Measurements from ENCODE around the gene IL15RA.
"Not testable (repeated sequence)": the region's sequence is repeated elsewhere in the genome, so short reads cannot be mapped to it uniquely, and the experiment has no call there.

The IL15RA gene

GRCh38 chr10:5946786-5947185 lies 30.6 kb downstream of the IL15RA start:
- no peak for TF ChIP-seq CTCF (IDR thresholded peaks at IDR 0.05; ENCODE audit: low read depth, low read length)
- no peak overlapping the region for H3K4me3 ChIP-seq (replicated peaks in 1 of 2; ENCODE audit: low read depth in 2 of 2, low read length in 2 of 2)
- no peak for DNase-seq (ENCODE audit: low read depth in 2 of 2)

GRCh38 chr10:5946419-5946775 lies 30.9 kb downstream of the IL15RA start:
- H3K4me3 ChIP-seq (replicated peaks in 1 of 2; ENCODE audit: low read depth in 2 of 2, low read length in 2 of 2): not testable (repeated sequence)

GRCh38 chr10:5945561-5946418 lies 31.6 kb downstream of the IL15RA start:
- peak overlapping the region; percentile 13 to 41 for H3K4me3 ChIP-seq (replicated peaks in 1 of 2; ENCODE audit: low read depth in 2 of 2, low read length in 2 of 2)
- TF ChIP-seq CTCF (IDR thresholded peaks at IDR 0.05; ENCODE audit: low read depth, low read length): no peak
- peak; percentile 87 to 98 for DNase-seq (ENCODE audit: low read depth in 2 of 2)

More at GRCh38 chr10:5946419-5946775, 30.9 kb downstream of the IL15RA start:
- DNase-seq (ENCODE audit: low read depth in 2 of 2): not testable (repeated sequence)

- DNase-seq (ENCODE audit: low read depth in 2 of 2): no peak
- peak overlapping the region in 1 of 2 donors; percentile 41 for H3K4me3 ChIP-seq (replicated peaks in 1 of 2; ENCODE audit: low read depth in 2 of 2, low read length in 2 of 2)
- no peak for TF ChIP-seq CTCF (IDR thresholded peaks at IDR 0.05; ENCODE audit: low read depth, low read length)
These were observed 32.2 kb downstream of the IL15RA start for GRCh38 chr10:5945190-5945509.

- peak overlapping the region in 1 of 2 donors; percentile 41 for H3K4me3 ChIP-seq (replicated peaks in 1 of 2; ENCODE audit: low read depth in 2 of 2, low read length in 2 of 2)
- DNase-seq (ENCODE audit: low read depth in 2 of 2): peak; percentile 99 to 100
- TF ChIP-seq CTCF (IDR thresholded peaks at IDR 0.05; ENCODE audit: low read depth, low read length): no peak
These were observed 32.8 kb downstream of the IL15RA start for GRCh38 chr10:5944389-5945189.

GRCh38 chr10:5943536-5943935 lies 33.8 kb downstream of the IL15RA start:
- no peak overlapping the region for H3K4me3 ChIP-seq (replicated peaks in 1 of 2; ENCODE audit: low read depth in 2 of 2, low read length in 2 of 2)
- TF ChIP-seq CTCF (IDR thresholded peaks at IDR 0.05; ENCODE audit: low read depth, low read length): no peak
- peak; percentile 65 to 73 for DNase-seq (ENCODE audit: low read depth in 2 of 2)

GRCh38 chr10:5942474-5942873 lies 34.9 kb downstream of the IL15RA start:
- DNase-seq (ENCODE audit: low read depth in 2 of 2): peak; percentile 4 to 19
- TF ChIP-seq CTCF (IDR thresholded peaks at IDR 0.05; ENCODE audit: low read depth, low read length): no peak
- no peak overlapping the region for H3K4me3 ChIP-seq (replicated peaks in 1 of 2; ENCODE audit: low read depth in 2 of 2, low read length in 2 of 2)

Measured in cardiac fibroblast (primary cell).